Nucleus accumbens (tissue), 56 donors: ENCODE measurements around the gene SPPL3.
A peak's percentile ranks its signal among the peaks of the same experiment; 100 is the strongest.
"Not testable (repeated sequence)": the region's sequence is repeated elsewhere in the genome, so short reads cannot be mapped to it uniquely, and the experiment has no call there.

Experiments
- DNase-seq, 56 donors: peaks; one replicate each; lab custom pipeline; 2025; lab: John Stamatoyannopoulos, UW

Gene SPPL3

GRCh38 chr12:120904197-120904773 is at the start of gene SPPL3:
SPPL3 (minus strand) TSS chr12:120904358; CDS start chr12:120903867, 491 bp downstream.
- DNase-seq: peak in 55 of 56 donors; percentile 53 to 94 (median 86)

GRCh38 chr12:120950807-120951206 is 46.6 kb upstream of the SPPL3 start:
- DNase-seq: no peak

GRCh38 chr12:120950260-120950799 is 46.2 kb upstream of the SPPL3 start:
- DNase-seq: not testable (repeated sequence)

GRCh38 chr12:120945516-120945915 is 41.4 kb upstream of the SPPL3 start:
- DNase-seq: not testable (repeated sequence)

GRCh38 chr12:120944645-120945217 is 40.6 kb upstream of the SPPL3 start:
- DNase-seq: peak in 6 of 56 donors; percentile 2 to 27 (median 9)

- DNase-seq: no peak
Observed at GRCh38 chr12:120943482-120943881, 39.3 kb upstream of the SPPL3 start.

- DNase-seq: no peak
Observed at GRCh38 chr12:120941846-120942405, 37.8 kb upstream of the SPPL3 start.

- no peak for DNase-seq
Observed at GRCh38 chr12:120941412-120941811, 37.3 kb upstream of the SPPL3 start.

- no peak for DNase-seq
Observed at GRCh38 chr12:120940799-120941198, 36.6 kb upstream of the SPPL3 start.

- no peak for DNase-seq
Observed at GRCh38 chr12:120940006-120940405, 35.8 kb upstream of the SPPL3 start.

- DNase-seq: peak in 22 of 56 donors; percentile 1 to 50 (median 12)
Observed at GRCh38 chr12:120939523-120939922, 35.4 kb upstream of the SPPL3 start.

GRCh38 chr12:120938496-120938895 is 34.3 kb upstream of the SPPL3 start:
- DNase-seq: no peak

- DNase-seq: peak in 7 of 56 donors; percentile 1 to 28 (median 6)
Observed at GRCh38 chr12:120936197-120936596, 32.0 kb upstream of the SPPL3 start.

GRCh38 chr12:120933786-120934185 is 29.6 kb upstream of the SPPL3 start:
- no peak for DNase-seq

- DNase-seq: no peak
Observed at GRCh38 chr12:120932956-120933526, 28.9 kb upstream of the SPPL3 start.

- DNase-seq: no peak
Observed at GRCh38 chr12:120932058-120932457, 27.9 kb upstream of the SPPL3 start.

- DNase-seq: no peak
Observed at GRCh38 chr12:120930032-120930431, 25.9 kb upstream of the SPPL3 start.

- no peak for DNase-seq
Observed at GRCh38 chr12:120928864-120929652, 24.9 kb upstream of the SPPL3 start.

- no peak for DNase-seq
Observed at GRCh38 chr12:120925740-120926563, 21.8 kb upstream of the SPPL3 start.

GRCh38 chr12:120922279-120922678 is 18.1 kb upstream of the SPPL3 start:
- DNase-seq: no peak
